C1 segment of cervical spinal cord (tissue), 14 donors: Measurements from ENCODE around the gene TRIP13.
"Not testable (repeated sequence)": the region's sequence is repeated elsewhere in the genome, so short reads cannot be mapped to it uniquely, and the experiment has no call there.

Source experiments
- DNase-seq, 14 donors: peaks; one replicate each; lab custom pipeline; 2025; lab: John Stamatoyannopoulos, UW

Gene TRIP13

DNA sequence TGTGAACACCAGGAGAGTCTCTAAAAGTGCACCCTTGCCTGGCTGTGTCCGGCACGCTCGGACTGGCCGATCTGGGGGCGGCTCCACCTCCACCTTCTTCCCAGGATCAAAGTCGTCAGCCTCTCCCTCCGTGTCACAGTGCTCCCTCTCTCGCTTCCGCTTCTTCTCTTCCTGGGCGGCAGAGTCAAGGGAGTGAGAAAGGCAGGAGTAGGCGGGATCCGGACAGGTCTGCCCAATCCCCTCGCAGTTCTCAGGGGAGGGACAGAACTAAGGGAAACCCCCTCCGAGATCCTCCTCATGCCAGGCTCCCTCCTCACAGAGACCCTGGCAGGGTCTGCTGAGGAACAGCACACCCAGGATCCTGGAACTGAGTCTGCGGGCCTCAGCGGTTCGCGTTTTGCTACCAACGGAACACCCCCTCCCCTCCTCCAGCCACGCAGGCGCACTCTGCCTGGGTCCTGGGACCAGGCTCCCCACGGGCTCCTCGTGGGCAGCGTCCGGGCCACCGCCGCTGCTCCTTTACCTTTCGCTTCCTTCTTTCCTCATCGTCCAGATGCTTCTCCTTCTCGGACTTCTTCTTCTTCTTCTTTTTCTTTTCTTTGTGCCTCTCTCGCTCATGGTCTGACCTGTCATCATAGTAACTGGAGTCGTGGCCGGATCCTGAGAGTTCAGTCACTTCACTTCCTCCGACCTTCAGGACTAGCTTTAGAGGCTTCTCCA is 1.4 kb upstream of the TRIP13 start:
- no peak for DNase-seq

DNA sequence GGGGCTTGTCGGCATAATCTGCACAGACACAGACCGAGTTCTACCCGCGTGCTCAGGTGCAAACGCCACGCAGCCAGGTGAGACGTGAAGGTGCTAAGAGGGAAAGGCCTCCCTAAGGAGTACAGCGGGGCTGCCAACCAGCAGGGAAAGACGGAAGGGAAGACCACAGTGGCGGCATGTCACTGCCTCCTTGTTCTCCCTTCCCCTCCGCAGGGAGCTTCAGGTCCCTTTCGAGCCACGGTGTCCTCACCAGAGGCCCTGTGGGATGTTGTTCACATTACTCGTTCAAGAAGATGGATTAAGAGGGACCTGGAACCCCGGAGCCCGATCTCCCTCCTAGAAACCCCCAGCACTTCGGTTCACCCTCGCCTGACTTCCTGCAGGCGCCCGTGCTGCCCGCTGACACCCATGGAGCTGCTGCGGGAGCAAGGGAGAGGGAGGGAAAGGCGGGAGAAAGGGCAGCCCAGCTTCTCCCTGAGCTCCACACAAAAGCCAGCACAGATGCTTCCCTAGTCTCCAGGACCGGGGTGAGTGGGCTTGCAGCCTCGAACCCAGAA is 769 bp upstream of the TRIP13 start:
- DNase-seq, result peak in 4 of 14 donors; percentile 9 to 49 (median 43)

DNA sequence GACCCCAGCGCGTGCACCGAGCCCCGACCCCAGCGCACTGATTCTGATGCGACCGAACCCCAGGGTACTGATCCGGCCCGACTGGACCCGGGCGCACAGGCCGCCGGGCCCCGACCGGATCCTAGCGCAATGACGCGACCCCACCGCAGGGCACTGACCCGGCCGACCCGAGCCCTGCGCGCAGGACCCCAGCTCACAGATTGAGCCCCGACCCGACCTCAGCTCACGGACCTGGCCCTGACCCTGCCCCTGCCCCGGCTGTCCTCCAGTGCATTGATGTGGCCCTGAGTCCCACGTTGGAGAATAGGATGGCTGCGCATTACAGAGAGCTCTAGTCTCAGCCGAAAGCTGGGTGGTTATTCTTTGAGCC is 438 bp downstream of the TRIP13 start:
- DNase-seq, result no peak

DNA sequence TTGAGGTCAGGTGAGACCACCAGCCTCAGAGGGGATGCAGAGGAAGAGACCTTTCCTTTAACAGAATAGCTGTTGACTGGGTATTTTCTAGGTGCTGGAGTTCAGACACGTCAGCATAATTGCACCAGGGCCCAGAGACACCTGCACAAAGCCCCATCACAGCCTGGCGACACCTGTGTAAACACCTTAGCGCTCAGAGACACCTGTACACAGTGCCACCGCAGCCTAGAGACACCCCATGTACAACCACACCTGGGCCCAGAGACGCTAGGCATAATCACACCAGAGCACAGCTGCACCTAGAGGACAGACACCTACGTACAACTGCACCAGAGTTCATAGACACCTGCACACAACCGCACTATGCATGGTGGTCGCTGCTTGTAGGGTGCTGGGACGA is 1.0 kb downstream of the TRIP13 start:
- no peak for DNase-seq

DNA sequence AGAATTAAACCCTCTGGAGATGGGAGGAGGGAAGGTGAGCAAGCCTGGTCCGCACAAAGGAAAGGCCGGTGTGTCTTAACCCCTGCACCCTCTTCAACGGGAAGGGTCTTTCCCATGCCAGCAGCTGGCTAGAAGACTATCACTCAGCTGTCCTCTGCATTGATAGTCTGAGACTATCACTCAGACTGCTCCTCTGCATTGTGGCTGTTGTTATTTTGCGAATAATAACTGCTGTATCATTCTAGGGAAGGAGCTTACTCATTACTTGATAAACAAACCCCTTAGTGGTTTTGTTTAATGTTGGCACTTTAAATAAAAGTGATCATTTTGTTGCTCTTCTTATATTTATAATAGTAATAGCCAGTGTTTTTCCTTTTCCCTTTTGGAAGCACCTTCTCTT is 8.1 kb downstream of the TRIP13 start:
- no peak for DNase-seq

DNA sequence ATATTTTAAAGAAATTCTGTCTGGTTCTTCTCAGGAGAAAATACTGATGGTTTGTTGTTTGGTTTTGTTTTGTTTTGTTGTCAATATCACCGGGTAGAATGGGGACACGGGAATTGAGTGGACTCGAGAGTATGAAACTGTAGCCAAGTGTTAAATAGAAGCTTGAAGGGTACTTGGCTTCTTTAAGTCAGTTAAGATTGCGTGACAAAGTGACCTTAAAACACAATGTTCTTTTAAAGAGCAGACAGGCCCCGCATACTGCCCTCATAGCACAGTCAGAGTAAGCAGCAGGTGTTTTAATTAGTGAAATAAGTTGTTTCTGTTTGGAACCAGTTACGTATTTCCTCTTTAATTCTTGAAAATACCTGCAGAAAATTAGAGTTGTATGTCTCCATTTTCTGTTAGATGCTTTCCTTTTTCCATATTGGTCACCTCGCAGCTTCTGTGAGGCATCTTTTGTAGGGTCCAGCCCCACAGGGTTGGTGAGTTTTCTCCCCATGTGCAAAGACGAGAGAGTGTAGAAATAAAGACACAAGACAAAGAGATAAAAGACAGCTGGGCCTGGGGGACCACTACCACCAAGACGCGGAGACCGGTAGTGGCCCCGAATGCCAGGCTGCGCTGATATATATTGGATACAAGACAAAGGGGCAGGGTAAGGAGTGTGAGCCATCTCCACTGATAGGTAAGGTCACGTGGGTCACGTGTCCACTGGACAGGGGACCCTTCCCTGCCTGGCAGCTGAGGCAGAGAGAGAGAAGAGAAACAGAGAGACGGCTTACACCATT is 9.6 kb downstream of the TRIP13 start:
- DNase-seq, result no peak

DNA sequence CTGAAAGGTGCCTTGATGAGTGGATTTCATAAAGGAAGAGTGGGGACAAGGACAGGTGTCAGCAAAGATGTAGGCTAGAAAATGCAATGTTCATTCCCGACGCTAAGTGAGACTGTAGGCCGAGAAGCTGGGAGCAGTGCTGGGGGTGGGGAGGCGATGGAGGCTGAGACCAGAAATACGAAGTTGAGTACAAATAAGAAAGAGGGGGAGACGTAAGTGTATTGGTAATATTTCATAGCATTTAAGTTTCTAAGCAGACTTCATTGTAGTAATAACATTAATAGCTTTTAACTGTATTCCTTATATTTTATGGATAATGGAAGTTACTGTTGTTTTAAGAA is 11.0 kb downstream of the TRIP13 start:
- no peak for DNase-seq

DNA sequence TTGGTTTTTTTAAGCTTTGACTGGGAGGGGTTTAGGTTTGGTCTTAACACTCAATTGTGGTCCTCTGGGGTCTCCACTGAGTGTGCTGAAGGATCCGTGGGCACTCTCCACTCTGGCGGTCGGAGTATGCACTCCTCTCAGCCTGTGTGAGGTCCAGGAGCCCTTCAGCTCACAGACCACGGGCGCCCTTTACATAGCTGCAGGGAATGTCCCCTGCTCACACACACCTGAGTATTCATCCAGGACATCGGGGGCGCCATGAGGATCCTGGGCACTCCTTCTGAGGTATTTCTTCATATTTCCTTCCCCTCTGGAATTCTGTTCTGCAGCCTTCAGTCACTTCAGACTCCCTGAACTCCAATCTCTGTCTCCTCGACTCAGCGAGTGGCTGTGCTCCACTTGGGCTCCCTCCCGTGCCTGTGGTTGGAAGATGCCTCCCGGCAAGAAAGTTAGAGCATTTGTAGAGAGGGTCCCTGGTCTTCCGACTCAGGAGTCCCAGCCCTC is 12.5 kb downstream of the TRIP13 start:
- DNase-seq, result no peak

DNA sequence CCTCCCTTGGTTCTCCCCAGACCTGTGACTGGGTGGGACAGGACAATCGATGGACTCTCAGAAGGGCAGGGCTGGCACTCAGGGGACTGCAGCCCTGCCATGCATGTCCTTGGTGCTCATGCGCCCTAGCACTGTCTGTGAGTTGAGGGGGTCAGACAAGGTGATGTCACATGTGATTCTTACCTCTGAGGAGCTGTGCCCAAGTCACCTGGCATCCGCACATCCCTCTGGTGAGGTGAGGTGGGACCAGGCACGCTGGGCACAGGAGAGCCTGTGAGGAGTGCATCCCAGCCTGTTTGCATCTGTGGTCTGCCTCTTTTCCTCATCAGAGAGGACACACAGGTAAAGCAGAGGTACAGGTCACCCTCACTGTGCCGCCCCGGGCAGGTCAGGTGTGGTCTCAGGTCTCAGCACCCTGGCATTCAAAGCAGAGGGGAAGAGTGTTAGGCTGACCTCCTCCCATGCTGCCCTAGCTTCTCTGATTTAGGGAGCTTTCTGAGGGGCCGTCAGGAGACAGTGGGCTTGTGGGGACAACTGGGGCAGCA is 14.8 kb downstream of the TRIP13 start:
- DNase-seq, result no peak

DNA sequence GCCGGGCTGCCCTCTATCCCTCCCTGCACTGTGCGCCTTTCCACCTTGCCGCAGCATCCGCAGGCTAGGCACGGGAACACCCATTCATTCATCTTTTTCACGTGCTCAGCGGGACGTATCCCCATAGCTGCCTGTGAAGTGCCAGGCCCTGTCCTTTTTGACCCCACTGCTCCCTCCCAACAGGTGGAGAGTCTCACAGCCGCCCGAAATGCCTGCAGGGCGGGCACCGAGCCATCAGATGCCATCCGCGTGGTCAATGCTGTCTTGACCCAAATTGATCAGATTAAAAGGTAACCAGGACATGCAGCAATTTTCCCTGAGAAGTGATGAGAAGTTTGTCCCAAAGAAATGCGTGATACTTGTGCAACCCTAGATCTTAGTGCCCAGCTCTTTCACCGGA is 15.5 kb downstream of the TRIP13 start:
- no peak for DNase-seq

DNA sequence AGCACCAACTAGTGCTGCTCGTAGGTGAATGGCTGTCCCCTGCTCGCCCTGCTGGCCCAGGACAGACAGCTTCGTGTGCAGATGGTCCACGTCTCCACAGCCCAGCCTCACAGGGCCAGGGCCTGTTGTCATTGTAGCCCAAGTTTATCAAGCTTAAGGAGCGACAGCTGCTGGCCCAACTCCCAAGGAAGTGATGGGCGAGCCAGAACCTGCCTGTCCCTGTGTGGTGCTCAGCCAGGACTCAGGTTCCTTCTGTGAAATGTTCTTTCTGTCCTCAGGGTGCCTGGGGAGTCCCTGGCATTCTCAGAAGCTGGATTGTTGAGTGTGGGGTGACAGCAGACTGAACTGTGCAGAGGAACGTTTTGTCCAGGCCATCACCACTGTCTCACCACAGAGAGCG is 16.4 kb downstream of the TRIP13 start:
- DNase-seq, result no peak

DNA sequence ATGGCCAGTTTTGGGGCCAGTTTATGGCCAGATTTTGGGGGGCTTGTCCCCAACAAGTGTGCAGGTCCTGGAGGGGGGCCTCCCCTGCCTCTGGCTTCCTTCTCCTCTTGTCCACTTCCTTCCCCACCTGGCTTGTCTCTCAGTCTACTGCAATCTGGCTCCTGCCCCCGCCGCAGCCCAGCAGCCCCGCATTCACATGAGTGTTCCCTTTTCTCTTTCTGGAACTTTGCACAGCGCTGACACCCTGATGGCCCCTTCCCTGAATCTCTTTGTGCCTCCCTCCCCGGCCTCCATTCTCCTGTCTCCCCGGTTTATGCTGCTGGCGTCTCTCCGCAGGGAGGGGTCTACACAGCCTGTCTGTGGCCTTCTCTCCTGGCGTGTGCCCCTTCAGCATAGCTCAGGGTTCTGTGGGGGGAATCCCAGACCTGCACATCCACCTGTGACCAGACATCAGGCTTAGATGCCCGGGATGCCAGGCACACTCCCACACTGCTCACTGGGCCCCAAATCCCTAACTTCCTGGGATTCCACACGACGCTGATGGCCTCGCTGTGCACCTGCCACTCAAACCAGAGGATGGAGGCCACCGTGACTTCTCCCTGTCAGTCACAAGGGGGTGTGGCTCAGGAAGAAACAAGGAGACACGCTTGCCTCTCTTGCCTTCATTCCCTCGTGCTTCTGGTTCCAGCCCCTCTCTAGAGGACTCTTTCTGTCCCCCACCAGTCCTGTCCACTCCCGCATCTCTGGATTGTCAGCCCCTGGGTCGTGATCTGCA is 17.5 kb downstream of the TRIP13 start:
- DNase-seq, result no peak

DNA sequence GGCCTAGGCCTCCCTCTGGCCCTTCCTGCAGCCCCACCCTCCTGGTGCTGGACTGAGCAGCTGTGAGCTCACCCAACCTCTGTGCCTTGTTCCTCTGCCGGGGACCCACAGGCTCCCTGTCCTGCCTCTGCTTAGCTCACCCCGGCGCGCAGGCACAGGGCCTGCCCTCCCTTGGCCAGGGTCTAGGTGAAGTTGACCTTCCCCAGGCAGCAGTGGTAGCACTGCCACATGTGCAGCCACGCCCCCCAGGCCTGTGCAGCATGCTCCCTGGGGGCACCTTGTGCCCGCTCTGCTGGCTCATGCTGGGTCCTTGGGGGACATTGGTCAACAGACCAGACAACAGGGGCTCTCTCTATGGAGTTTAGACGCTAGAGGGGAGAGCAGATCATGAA is 18.1 kb downstream of the TRIP13 start:
- DNase-seq, result no peak

DNA sequence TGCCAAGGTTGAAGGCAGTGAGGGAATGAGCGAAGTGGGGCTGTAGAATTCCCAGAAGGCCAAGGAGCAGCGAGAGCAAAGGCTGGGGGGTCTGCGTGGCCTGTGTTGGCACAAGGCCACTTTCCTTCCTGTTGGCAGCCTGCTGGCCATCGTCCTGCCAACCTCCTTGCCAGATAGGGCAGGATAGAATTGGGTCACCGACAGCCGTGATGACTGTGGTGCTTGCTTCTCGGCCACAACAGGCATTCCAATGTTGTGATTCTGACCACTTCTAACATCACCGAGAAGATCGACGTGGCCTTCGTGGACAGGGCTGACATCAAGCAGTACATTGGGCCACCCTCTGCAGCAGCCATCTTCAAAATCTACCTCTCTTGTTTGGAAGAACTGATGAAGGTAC is 18.9 kb downstream of the TRIP13 start:
- DNase-seq, result no peak

DNA sequence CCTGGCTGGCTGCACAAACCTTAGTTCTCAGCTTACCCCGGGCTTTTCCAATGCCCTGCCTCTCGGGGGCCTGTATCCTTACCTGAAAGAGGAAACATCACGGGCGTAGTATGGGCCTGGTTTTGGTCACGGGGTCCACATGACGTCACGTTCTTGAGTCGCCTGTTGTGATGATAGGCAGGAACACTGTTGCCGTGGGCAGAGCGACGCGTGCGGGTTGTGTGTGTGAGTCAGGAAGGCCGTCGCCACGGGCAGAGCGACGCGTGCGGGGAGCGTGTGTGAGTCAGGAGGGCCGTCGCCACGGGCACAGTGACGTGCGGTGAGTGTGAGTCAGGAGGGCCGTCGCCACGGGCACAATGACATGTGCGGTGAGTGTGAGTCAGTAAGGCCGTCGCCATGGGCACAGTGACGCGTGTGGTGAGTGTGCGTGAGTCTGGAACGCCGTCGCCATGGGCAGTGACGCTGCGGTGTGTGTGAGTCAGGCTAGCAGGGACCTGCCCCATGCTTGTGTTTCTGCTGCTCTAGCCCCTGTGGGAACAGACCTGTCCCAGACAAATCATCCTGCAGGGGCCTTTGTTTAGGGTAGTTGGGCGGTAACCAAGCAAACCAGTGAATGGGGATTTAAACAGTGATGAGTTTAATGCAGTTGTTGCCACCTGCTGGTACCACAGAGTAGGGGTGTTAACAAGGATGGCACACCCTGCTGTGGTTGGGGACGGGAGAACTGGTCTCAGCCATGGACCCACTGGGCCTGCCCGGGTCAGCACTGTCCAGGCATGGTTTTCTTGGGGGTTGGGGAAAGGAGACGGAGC is 19.8 kb downstream of the TRIP13 start:
- DNase-seq, result peak in 2 of 14 donors; percentile 4 to 40

DNA sequence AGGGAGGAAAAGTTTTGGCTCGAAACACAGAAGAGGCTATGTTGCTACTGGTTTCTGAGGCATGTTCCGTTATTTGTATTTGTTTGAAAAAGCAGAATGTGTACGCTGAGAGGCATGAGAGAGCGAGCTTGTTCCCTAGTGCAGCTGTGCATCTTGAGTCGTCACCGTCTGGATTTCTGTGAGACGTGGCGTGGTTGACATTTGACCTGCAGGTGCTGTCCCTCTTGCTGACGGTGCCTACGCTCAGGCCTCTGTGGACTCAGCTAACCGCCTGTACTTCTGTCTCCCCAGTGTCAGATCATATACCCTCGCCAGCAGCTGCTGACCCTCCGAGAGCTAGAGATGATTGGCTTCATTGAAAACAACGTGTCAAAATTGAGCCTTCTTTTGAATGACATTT is 21.5 kb downstream of the TRIP13 start:
- DNase-seq, result no peak

DNA sequence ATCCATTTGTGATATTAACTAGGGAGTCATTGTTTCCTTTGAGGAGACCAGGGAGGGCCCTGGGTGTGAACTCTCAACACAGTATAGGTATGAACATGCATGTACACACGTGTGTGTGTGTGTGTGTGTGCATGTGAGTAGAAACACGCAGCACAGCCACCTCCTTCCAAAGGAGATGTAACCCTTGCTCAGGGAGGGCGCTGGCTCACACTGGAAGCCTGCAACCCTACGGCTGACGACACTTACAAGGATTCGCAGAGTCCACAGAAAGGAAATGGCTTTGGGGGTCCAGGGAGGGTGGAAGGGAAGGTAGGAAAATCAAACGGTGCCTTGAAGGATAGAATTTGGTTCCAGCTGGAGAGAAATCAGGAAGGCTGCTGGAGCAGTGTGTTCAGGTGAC is 21.9 kb downstream of the TRIP13 start:
- no peak for DNase-seq

DNA sequence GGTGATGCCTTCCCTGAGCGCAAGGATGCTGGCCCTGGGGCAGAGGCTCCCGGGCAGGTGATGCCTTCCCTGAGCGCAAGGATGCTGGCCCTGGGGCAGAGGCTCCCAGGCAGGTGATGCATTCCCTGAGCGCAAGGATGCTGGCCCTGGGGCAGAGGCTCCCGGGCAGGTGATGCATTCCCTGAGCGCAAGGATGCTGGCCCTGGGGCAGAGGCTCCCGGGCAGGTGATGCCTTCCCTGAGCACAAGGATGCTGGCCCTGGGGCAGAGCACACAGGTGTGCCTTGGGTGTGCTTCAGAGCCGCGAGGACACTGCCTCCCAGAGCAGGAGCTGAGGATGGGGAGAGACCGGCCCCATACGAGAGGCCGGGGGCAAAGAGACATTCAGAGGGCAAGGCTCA is 22.7 kb downstream of the TRIP13 start:
- DNase-seq, result not testable (repeated sequence)

DNA sequence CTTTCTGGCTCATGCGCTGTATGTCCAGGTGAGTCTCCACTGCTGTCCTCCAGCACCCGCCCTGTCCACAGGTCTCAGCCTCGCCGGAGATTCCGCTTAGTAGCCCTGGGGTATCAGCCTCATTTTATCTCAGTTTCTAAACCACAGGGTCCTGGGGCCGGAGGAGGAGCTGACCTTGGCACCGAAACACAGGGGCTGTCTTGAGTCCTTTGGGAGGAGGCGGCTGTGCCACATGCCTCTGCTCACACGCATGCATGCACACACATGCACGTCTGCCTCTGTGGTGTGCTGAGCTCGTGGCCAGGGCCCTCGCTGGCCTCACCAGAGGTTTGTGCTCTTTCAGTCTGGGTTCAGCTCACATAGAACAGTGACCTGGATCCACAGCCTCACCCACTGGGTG is 23.3 kb downstream of the TRIP13 start:
- no peak for DNase-seq

DNA sequence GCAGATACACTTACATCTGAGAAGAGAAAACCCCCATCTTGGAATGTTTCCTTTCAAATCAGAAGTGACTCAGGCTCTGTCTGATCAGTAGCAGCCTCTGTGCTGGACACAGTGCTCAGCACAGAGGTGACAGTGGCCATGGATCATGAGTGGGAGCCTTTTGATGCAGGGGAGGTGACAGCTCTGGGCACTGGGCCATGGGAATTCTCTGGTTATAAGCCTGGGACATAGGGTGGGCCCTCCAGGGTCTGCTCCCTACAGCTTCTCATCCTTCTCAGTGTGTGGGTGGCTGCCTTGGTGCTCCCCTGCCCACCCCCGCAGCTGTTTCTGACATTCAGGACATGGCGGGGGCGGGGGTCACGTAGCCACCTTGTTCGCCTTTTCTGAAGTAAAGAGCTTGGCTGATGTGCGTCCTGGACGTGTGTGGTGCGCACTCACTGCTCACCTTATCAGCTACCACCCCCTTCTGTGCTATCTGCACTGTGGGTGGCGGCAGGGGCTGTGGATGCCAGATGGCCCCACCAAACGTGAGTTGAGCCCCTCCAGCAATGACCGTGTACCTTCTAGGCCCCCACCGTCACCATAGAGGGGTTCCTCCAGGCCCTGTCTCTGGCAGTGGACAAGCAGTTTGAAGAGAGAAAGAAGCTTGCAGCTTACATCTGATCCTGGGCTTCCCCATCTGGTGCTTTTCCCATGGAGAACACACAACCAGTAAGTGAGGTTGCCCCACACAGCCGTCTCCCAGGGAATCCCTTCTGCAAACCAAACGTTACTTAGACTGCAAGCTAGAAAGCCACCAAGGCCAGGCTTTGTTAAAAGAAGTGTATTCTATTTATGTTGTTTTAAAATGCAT is 24.0 kb downstream of the TRIP13 start:
- no peak for DNase-seq
